ENCODE data around the gene CDH23. TPM values are rescaled to one million over a fixed set of nuclear protein-coding genes. Genes with fewer than 3 reads are reported as not detected.

The CDH23 gene
- total RNA-seq, 1 experiment from 2014 or later: 7.8 TPM

- Histone ChIP-seq H3K36me3 (ENCODE audit: low read depth) (no peaks in the 10 kb centered on the region), H3K4me1 (replicated peaks; ENCODE audit: insufficient read depth) (peaks cover 39% of the 10 kb centered on the region), H3K27ac (no peak overlapping the region), H3K79me2 (ENCODE audit: low read depth) (no peaks in the 10 kb centered on the region), H4K20me1 (ENCODE audit: insufficient read depth) (no peaks in the 10 kb centered on the region), H3F3A (ENCODE audit: insufficient read depth, low read depth) (peaks cover 20% of the 10 kb centered on the region; the same call in 1 of the 2 replicates), H3K9me2 (ENCODE audit: insufficient read depth) (no peaks in the 10 kb centered on the region), H3K27me3 (ENCODE audit: insufficient read depth, low read depth) (no peaks in the 10 kb centered on the region), H2AFZ (no peak overlapping the region), H3K9me3 (ENCODE audit: insufficient read depth, low read depth) (no peaks in the 10 kb centered on the region), H3K4me3 (no peak overlapping the region), H3K4me2 (no peak overlapping the region)
- BruUV-seq (replicated peaks): no TSS peak
- CTCF ChIA-PET: no interaction called here
- intact Hi-C loops (cut with micrococcal nuclease; ENCODE audit: unreplicated experiment): no loop called here
- POLR2A ChIA-PET (ENCODE audit: unreplicated experiment): no interaction called here
- TF ChIP-seq EZH2 (IDR thresholded peaks at IDR 0.05; ENCODE audit: low read depth) (no peak), CTCF (conservative IDR thresholded peaks at IDR 0.05) (no peak)
- DNase-seq: no peak
Observed at GRCh38 chr10:71437537-71438092, 40.9 kb downstream of the CDH23 start.

GRCh38 chr10:71438761-71439160 lies 42.0 kb downstream of the CDH23 start:
- intact Hi-C loops (cut with micrococcal nuclease; ENCODE audit: unreplicated experiment): no loop called here
- no peak overlapping the region for H3K27ac ChIP-seq
- ChIA-PET POLR2A (ENCODE audit: unreplicated experiment) (no interaction called here), CTCF (no interaction called here)
- H3K79me2 ChIP-seq (ENCODE audit: low read depth): no peaks in the 10 kb centered on the region
- no peak for DNase-seq
- H3K4me1 ChIP-seq (replicated peaks; ENCODE audit: insufficient read depth): peaks cover 36% of the 10 kb centered on the region
- no peak overlapping the region for H3K4me3 ChIP-seq
- H3K36me3 ChIP-seq (ENCODE audit: low read depth): no peaks in the 10 kb centered on the region
- H3K9me2 ChIP-seq (ENCODE audit: insufficient read depth): no peaks in the 10 kb centered on the region
- no peak overlapping the region for H3K4me2 ChIP-seq
- H3K9me3 ChIP-seq (ENCODE audit: insufficient read depth, low read depth): no peaks in the 10 kb centered on the region
- H3K27me3 ChIP-seq (ENCODE audit: insufficient read depth, low read depth): no peaks in the 10 kb centered on the region
- no TSS peak for BruUV-seq (replicated peaks)
- peaks cover 20% of the 10 kb centered on the region; the same call in 1 of the 2 replicates for H3F3A ChIP-seq (ENCODE audit: insufficient read depth, low read depth)
- no peaks in the 10 kb centered on the region for H4K20me1 ChIP-seq (ENCODE audit: insufficient read depth)
- TF ChIP-seq EZH2 (IDR thresholded peaks at IDR 0.05; ENCODE audit: low read depth) (no peak), CTCF (conservative IDR thresholded peaks at IDR 0.05) (no peak)
- no peak overlapping the region for H2AFZ ChIP-seq

- BruUV-seq (replicated peaks): no TSS peak
- Histone ChIP-seq H3K79me2 (ENCODE audit: low read depth) (no peaks in the 10 kb centered on the region), H3K4me2 (peak overlapping the region; percentile 37), H3K9me3 (ENCODE audit: insufficient read depth, low read depth) (no peaks in the 10 kb centered on the region), H4K20me1 (ENCODE audit: insufficient read depth) (no peaks in the 10 kb centered on the region), H3K27me3 (ENCODE audit: insufficient read depth, low read depth) (no peaks in the 10 kb centered on the region), H3K4me3 (no peak overlapping the region), H3K9me2 (ENCODE audit: insufficient read depth) (no peaks in the 10 kb centered on the region), H3K4me1 (replicated peaks; ENCODE audit: insufficient read depth) (peaks cover 25% of the 10 kb centered on the region), H3K27ac (no peak overlapping the region), H3F3A (ENCODE audit: insufficient read depth, low read depth) (peaks cover 18% of the 10 kb centered on the region; the same call in 1 of the 2 replicates), H2AFZ (no peak overlapping the region), H3K36me3 (ENCODE audit: low read depth) (no peaks in the 10 kb centered on the region)
- CTCF ChIA-PET: interaction anchor here (0.5 to 1.2 kb wide), 3 partner anchors 10 to 169 kb away, joined by 3 to 13 read pairs (median 3); no protein-coding TSS in a partner anchor
- TF ChIP-seq CTCF (conservative IDR thresholded peaks at IDR 0.05): no peak
- TF ChIP-seq EZH2 (IDR thresholded peaks at IDR 0.05; ENCODE audit: low read depth): no peak
- intact Hi-C loops (cut with micrococcal nuclease; ENCODE audit: unreplicated experiment): no loop called here
- POLR2A ChIA-PET (ENCODE audit: unreplicated experiment): no interaction called here
- DNase-seq: no peak
Observed at GRCh38 chr10:71439670-71440425, 43.1 kb downstream of the CDH23 start.
